H9 (cell line): ENCODE measurements around the gene TMEM270. TPM values are rescaled to one million over a fixed set of nuclear protein-coding genes. Genes with fewer than 3 reads are reported as not detected.

Source experiments
- DNase-seq: peaks from one replicate; pipeline ENCODE4 v3.0.0-alpha.2; 2017
- H2AFZ ChIP-seq: one replicate; pipeline ENCODE4 v1.6.1; 2013; ENCODE audit warnings: mild to moderate bottlenecking, low read length, control low read depth, moderate library complexity
- H2AK5ac ChIP-seq: 2 replicates; pipeline ENCODE4 v1.6.1; 2013; ENCODE audit warnings: low read length, control low read depth, mixed read lengths; ENCODE audit not compliant: insufficient read length
- H2BK120ac ChIP-seq: one replicate; pipeline ENCODE4 v1.6.1; 2013; ENCODE audit warnings: low read depth, mild to moderate bottlenecking, low read length, control low read depth, inconsistent platforms; ENCODE audit not compliant: poor library complexity, severe bottlenecking
- H2BK12ac ChIP-seq: 2 replicates; pipeline ENCODE4 v1.6.1; 2013; ENCODE audit warnings: low read length, control low read depth, mixed read lengths, low read depth; ENCODE audit not compliant: insufficient read length
- H2BK15ac ChIP-seq: 2 replicates; pipeline ENCODE4 v1.6.1; 2013; ENCODE audit warnings: low read depth, low read length, control low read depth
- H2BK20ac ChIP-seq: one replicate; pipeline ENCODE4 v1.6.1; 2013; ENCODE audit warnings: low read depth, mild to moderate bottlenecking, low read length, control low read depth, inconsistent platforms; ENCODE audit not compliant: poor library complexity, severe bottlenecking
- H2BK5ac ChIP-seq: 2 replicates; pipeline ENCODE4 v1.6.1; 2013; ENCODE audit warnings: low read length, control low read depth, mixed read lengths; ENCODE audit not compliant: insufficient read length
- H3K14ac ChIP-seq: 2 replicates; pipeline ENCODE4 v1.6.1; 2013; ENCODE audit warnings: low read length, control low read depth; ENCODE audit not compliant: insufficient read depth
- H3K18ac ChIP-seq: 2 replicates; pipeline ENCODE4 v1.6.1; 2013; ENCODE audit warnings: low read depth, mild to moderate bottlenecking, mixed read lengths, low read length, control low read depth; ENCODE audit not compliant: insufficient read length
- H3K23ac ChIP-seq: 2 replicates; pipeline ENCODE4 v1.6.1; 2013; ENCODE audit warnings: low read length, control low read depth, mixed read lengths, low read depth; ENCODE audit not compliant: insufficient read length
- H3K23me2 ChIP-seq: 2 replicates; pipeline ENCODE4 v1.6.1; 2013; ENCODE audit warnings: low read depth, mild to moderate bottlenecking, mixed read lengths, low read length, control low read depth; ENCODE audit not compliant: insufficient read length, poor library complexity, severe bottlenecking
- H3K27ac ChIP-seq: 2 replicates; pipeline ENCODE4 v1.5.1; 2013; ENCODE audit warnings: low read length, control low read depth, mixed read lengths, low read depth; ENCODE audit not compliant: insufficient read length
- H3K27me3 ChIP-seq: 2 replicates; pipeline ENCODE4 v1.6.1; 2013; ENCODE audit warnings: low read length, control low read depth, inconsistent platforms; ENCODE audit not compliant: insufficient read depth
- H3K4ac ChIP-seq: 2 replicates; pipeline ENCODE4 v1.6.1; 2013; ENCODE audit warnings: low read depth, mild to moderate bottlenecking, control low read depth, inconsistent platforms, low read length, moderate library complexity
- H3K4me1 ChIP-seq: 2 replicates; pipeline ENCODE4 v1.6.1; 2013; ENCODE audit warnings: low read length, control low read depth, inconsistent platforms; ENCODE audit not compliant: insufficient read depth
- H3K4me2 ChIP-seq: 2 replicates; pipeline ENCODE4 v1.6.1; 2013; ENCODE audit warnings: low read length, control low read depth, mixed read lengths; ENCODE audit not compliant: insufficient read length, insufficient read depth
- H3K56ac ChIP-seq: 2 replicates; pipeline ENCODE4 v1.6.1; 2013; ENCODE audit warnings: low read depth, mild to moderate bottlenecking, mixed read lengths, low read length, control low read depth; ENCODE audit not compliant: insufficient read length
- H3K79me1 ChIP-seq: 2 replicates; pipeline ENCODE4 v1.6.1; 2013; ENCODE audit warnings: low read depth, mild to moderate bottlenecking, moderate library complexity, low read length, control low read depth, inconsistent platforms; ENCODE audit not compliant: insufficient read depth, poor library complexity, severe bottlenecking
- H3K79me2 ChIP-seq: 2 replicates; pipeline ENCODE4 v1.6.1; 2013; ENCODE audit warnings: low read length, control low read depth, inconsistent platforms; ENCODE audit not compliant: insufficient read depth
- H3K9ac ChIP-seq: 2 replicates; pipeline ENCODE4 v1.6.1; 2013; ENCODE audit warnings: low read length, control low read depth, mixed read lengths; ENCODE audit not compliant: insufficient read length; ENCODE audit errors: extremely low read depth
- H3K9me3 ChIP-seq: one replicate; pipeline ENCODE4 v1.6.1; 2013; ENCODE audit warnings: low read depth, low read length, inconsistent platforms; ENCODE audit not compliant: control insufficient read depth
- H3T11ph ChIP-seq: one replicate; pipeline ENCODE4 v1.6.1; 2013; ENCODE audit warnings: mild to moderate bottlenecking, low read length, control low read depth, inconsistent platforms
- H4K20me1 ChIP-seq: one replicate; pipeline ENCODE4 v1.6.1; 2013; ENCODE audit not compliant: control insufficient read depth, insufficient read length, insufficient read depth
- H4K5ac ChIP-seq: 2 replicates; pipeline ENCODE4 v1.6.1; 2013; ENCODE audit warnings: low read depth, mild to moderate bottlenecking, mixed read lengths, low read length, control low read depth; ENCODE audit not compliant: insufficient read length
- H4K8ac ChIP-seq: replicated peaks from 2 replicates; pipeline ENCODE4 v1.6.1; 2013; ENCODE audit warnings: low read length, control low read depth, mixed read lengths, low read depth; ENCODE audit not compliant: insufficient read length
- H4K91ac ChIP-seq: 2 replicates; pipeline ENCODE4 v1.6.1; 2013; ENCODE audit warnings: low read depth, mild to moderate bottlenecking, moderate library complexity, mixed read lengths, low read length, control low read depth; ENCODE audit not compliant: insufficient read length
- H3K27ac Mint-ChIP-seq, 3 experiments: 2 replicates in 2 of 3; 3 replicates in 1 of 3; pipeline ENCODE4 v1.8.0; 2020 to 2021; ENCODE audit warnings: mixed read lengths in 3 of 3, mild to moderate bottlenecking in 1 of 3, moderate library complexity in 1 of 3
- H3K27me3 Mint-ChIP-seq: 2 replicates; pipeline ENCODE4 v1.8.0; 2021; ENCODE audit warnings: low read depth, mild to moderate bottlenecking, moderate library complexity, mixed read lengths
- H3K36me3 Mint-ChIP-seq, 3 experiments: 2 replicates in 2 of 3; 3 replicates in 1 of 3; pipeline ENCODE4 v1.8.0; 2020 to 2021; ENCODE audit warnings: low read depth in 3 of 3, mixed read lengths in 3 of 3; ENCODE audit not compliant: insufficient read depth in 1 of 3
- H3K4me1 Mint-ChIP-seq, 2 experiments: 2 replicates each; pipeline ENCODE4 v1.8.0; 2020; ENCODE audit warnings: mixed read lengths in 2 of 2
- H3K4me3 Mint-ChIP-seq, 2 experiments: 2 replicates in 1 of 2; 3 replicates in 1 of 2; pipeline ENCODE4 v1.8.0; 2020 to 2021; ENCODE audit warnings: mild to moderate bottlenecking in 2 of 2, mixed read lengths in 2 of 2, moderate library complexity in 1 of 2
- H3K9me3 Mint-ChIP-seq, 2 experiments: 2 replicates in 1 of 2; 3 replicates in 1 of 2; pipeline ENCODE4 v1.8.0; 2020; ENCODE audit warnings: mild to moderate bottlenecking in 2 of 2, mixed read lengths in 2 of 2, moderate library complexity in 1 of 2
- WGBS: extraction: QIAGEN DNeasy Blood & Tissue Kit; methylation state at CpG from one replicate; pipeline ENCODE4 v1.1.7; 2013; ENCODE audit warnings: missing lambda C conversion rate, low lambda C conversion rate, mixed read lengths; ENCODE audit not compliant: insufficient read length; ENCODE audit errors: extremely low coverage; 5-methylcytosine and 5-hydroxymethylcytosine counted together
- total RNA-seq: library from RNA; stranded (reverse); gene quantifications from 2 replicates; pipeline ENCODE4 v1.2.1, GENCODE V29; 2021
- TF ChIP-seq, protein P1 (sequence below): fragments of 200-600 bp; sonication (generic); conservative IDR thresholded peaks from 3 replicates; pipeline ENCODE4 v1.8.0; 2021; ENCODE audit warnings: antibody characterized with exemption, mild to moderate bottlenecking

The TMEM270 gene
- total RNA-seq, 1 experiment from 2014 or later = not detected

DNA sequence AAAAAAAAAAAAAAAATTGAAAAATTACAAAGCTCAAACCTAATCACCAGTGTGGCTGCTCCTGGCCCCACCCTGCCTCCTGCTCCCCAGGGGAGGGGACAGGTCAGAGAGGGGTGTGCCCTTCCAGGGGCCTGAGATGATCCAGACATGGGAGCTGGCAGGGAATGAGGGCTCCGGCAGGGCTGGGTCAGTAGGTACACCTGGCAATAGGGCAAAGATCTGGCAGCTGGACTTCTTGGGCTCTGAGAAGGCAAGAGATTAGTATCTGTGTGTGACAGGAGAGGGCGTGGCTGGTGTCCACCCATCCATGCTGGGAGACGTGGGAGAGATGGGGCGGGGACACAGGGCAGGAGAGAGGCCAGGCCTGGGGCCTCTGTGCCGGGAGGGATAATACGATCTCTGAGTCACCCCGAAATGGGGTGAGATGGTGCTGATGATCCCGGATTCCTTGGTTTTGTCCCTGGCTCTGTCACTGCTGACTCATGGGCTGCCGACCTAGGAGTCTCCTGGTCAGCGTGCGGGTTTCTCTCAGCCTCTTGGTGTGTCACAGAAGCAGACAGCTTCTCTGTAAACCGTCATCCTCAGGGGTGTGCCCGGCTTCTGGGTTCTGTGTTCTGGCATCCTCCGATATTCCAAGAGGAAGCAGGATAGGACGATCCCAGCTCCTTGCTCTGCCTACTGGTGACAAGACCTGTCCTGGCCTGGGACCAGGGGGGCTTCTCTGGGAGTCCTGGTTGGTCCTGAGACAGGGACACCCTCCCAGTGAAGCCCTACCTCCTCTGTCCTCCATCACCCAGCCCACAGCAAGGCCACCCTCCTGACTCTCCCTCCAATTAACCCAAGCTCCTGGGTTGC, 38.4 kb upstream of the TMEM270 start:
- Histone ChIP-seq H3K56ac (no peak overlapping the region), H2BK20ac (no peak overlapping the region), H3K27ac (no peak overlapping the region), H3K14ac (no peak overlapping the region; the same call in 1 of the 2 replicates), H2BK5ac (no peak overlapping the region), H4K8ac (no peak overlapping the region), H2BK120ac (no peak overlapping the region), H2AK5ac (no peak overlapping the region), H3K4me1 (peaks cover 2% of the 10 kb centered on the region; the same call in 1 of the 2 replicates), H2AFZ (no peak overlapping the region), H3T11ph (no peak overlapping the region), H3K23ac (no peak overlapping the region), H3K79me1 (no peaks in the 10 kb centered on the region), H3K9me3 (no peaks in the 10 kb centered on the region), H4K91ac (no peak overlapping the region), H4K5ac (no peak overlapping the region), H3K4me2 (no peak overlapping the region), H3K23me2 (no peaks in the 10 kb centered on the region), H3K4ac (no peak overlapping the region), H2BK12ac (no peak overlapping the region), H3K27me3 (no peaks in the 10 kb centered on the region), H2BK15ac (no peak overlapping the region), H3K18ac (peak overlapping the region; percentile 30), H4K20me1 (no peaks in the 10 kb centered on the region), H3K79me2 (no peaks in the 10 kb centered on the region), H3K9ac (no peak overlapping the region)
- no peak for DNase-seq
- no peak overlapping the region; a peak in 1 of 7 replicates for H3K27ac Mint-ChIP-seq
- H3K36me3 Mint-ChIP-seq = no peaks in the 10 kb centered on the region; a peak in 1 of 7 replicates
- no peaks in the 10 kb centered on the region for H3K9me3 Mint-ChIP-seq
- H3K4me1 Mint-ChIP-seq = peaks cover 25 to 31% of the 10 kb centered on the region in 2 experiments
- H3K27me3 Mint-ChIP-seq = peaks cover 28% of the 10 kb centered on the region
- TF ChIP-seq, protein P1, sequence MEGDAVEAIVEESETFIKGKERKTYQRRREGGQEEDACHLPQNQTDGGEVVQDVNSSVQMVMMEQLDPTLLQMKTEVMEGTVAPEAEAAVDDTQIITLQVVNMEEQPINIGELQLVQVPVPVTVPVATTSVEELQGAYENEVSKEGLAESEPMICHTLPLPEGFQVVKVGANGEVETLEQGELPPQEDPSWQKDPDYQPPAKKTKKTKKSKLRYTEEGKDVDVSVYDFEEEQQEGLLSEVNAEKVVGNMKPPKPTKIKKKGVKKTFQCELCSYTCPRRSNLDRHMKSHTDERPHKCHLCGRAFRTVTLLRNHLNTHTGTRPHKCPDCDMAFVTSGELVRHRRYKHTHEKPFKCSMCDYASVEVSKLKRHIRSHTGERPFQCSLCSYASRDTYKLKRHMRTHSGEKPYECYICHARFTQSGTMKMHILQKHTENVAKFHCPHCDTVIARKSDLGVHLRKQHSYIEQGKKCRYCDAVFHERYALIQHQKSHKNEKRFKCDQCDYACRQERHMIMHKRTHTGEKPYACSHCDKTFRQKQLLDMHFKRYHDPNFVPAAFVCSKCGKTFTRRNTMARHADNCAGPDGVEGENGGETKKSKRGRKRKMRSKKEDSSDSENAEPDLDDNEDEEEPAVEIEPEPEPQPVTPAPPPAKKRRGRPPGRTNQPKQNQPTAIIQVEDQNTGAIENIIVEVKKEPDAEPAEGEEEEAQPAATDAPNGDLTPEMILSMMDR = no peak
- WGBS = no CpG with 5 or more reads among the region's 15 CpGs
- no peak overlapping the region for H3K4me3 Mint-ChIP-seq
